Measurements from ENCODE around the gene SLIT2. TPM values are rescaled to one million over a fixed set of nuclear protein-coding genes. Genes with fewer than 3 reads are reported as not detected.

Gene SLIT2
- total RNA-seq, 1 experiment from 2014 or later: 3.8 TPM

DNA sequence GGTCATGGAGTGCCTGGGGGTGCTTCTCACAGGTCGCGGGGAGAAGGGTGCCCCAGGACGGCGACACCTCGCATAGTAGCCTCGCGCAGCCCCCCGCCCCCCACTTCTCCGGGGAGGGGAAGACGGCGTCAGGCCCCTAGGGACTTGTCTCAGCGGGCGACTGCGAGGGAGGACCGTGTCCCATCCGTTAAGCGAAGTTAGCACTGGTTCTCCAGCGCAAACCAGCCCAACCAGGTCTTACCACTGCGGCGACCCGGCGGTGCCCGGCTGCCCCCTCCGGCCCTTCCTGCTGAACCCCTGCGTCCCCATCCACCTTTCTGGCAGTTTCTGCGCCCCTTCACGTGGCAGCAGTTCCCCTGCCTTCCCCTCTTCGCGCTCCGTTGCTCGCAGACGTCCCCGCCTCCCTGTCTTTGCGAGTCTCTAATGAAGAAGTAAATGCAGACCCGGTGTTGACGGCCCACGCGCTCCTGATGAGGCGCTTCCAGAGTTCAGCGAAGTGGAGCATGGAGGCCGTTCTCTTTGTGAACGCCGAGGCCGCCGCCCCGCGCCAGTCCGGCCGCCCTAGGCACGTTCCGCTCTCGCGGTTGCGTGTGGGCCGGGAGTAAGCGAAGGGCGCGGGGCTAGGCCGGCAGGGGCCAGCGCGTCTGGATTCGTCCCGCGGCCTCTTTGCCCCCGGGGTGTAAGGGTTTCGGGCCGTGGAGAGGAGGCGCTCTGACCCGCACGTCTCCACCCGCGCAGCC lies 3.0 kb downstream of the SLIT2 start:
- H3K27ac ChIP-seq (ENCODE audit: low read depth, low read length): no peak overlapping the region
- H3K36me3 ChIP-seq (ENCODE audit: control insufficient read depth in 1 of 2, insufficient read depth in 2 of 2, low read length in 2 of 2): no peaks in the 10 kb centered on the region
- H3K9ac ChIP-seq (ENCODE audit: low read length): no peak overlapping the region
- no peaks in the 10 kb centered on the region for H3K9me3 ChIP-seq (ENCODE audit: control insufficient read depth in 1 of 2, insufficient read depth in 1 of 2, low read depth in 1 of 2, low read length in 2 of 2)
- H3K79me2 ChIP-seq (ENCODE audit: insufficient read depth, low read length): no peaks in the 10 kb centered on the region
- TF ChIP-seq ZNF274 (IDR thresholded peaks at IDR 0.05; ENCODE audit: low read depth, low read length) (no peak), TCF7L2 (IDR thresholded peaks at IDR 0.05; ENCODE audit: borderline replicate concordance, extremely low read depth, insufficient read depth, insufficient read length) (no peak), SP1 (IDR thresholded peaks at IDR 0.05; ENCODE audit: low read depth) (no peak)
- TF ChIP-seq, protein P1, sequence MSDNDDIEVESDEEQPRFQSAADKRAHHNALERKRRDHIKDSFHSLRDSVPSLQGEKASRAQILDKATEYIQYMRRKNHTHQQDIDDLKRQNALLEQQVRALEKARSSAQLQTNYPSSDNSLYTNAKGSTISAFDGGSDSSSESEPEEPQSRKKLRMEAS (IDR thresholded peaks at IDR 0.05): no peak
- H2AFZ ChIP-seq (ENCODE audit: low read depth, low read length, poor library complexity, severe bottlenecking): no peak overlapping the region
- H4K20me1 ChIP-seq (ENCODE audit: insufficient read depth): no peaks in the 10 kb centered on the region
- H3K9me2 ChIP-seq (ENCODE audit: insufficient read depth): no peaks in the 10 kb centered on the region
- intact Hi-C loops (cut with micrococcal nuclease): no loop called here
- CTCF ChIA-PET: no interaction called here
- peaks cover 0 to 12% of the 10 kb centered on the region in 2 experiments; a peak in 1 of 4 replicates for H3K4me1 ChIP-seq (ENCODE audit: control insufficient read depth in 1 of 2, insufficient read depth in 2 of 2, low read length in 2 of 2)
- no peaks in the 10 kb centered on the region for H3K27me3 ChIP-seq (ENCODE audit: insufficient read depth, low read length)
- BruUV-seq (replicated peaks): no TSS peak
- no peak for ATAC-seq
- RAD21 ChIA-PET (ENCODE audit: low non-redundant PET in 1 of 2, low total read pairs in 2 of 2, uncharacterized antibody in 2 of 2, unreplicated experiment in 2 of 2): no interaction called here
- POLR2A ChIA-PET: no interaction called here
- H3K4me3 ChIP-seq (replicated peaks in 1 of 2; ENCODE audit: low read depth in 1 of 2, low read length in 2 of 2): no peak overlapping the region
- no peak for DNase-seq (ENCODE audit: low read depth, low spot score)
- H3K4me2 ChIP-seq (ENCODE audit: low read length): no peak overlapping the region

GRCh38 chr4:20255251-20255586 lies 3.5 kb downstream of the SLIT2 start:
- Histone ChIP-seq H3K79me2 (ENCODE audit: insufficient read depth, low read length) (no peaks in the 10 kb centered on the region), H3K4me3 (replicated peaks in 1 of 2; ENCODE audit: low read depth in 1 of 2, low read length in 2 of 2) (no peak overlapping the region), H3K27ac (ENCODE audit: low read depth, low read length) (no peak overlapping the region), H3K9me2 (ENCODE audit: insufficient read depth) (no peaks in the 10 kb centered on the region), H3K36me3 (ENCODE audit: control insufficient read depth in 1 of 2, insufficient read depth in 2 of 2, low read length in 2 of 2) (no peaks in the 10 kb centered on the region), H3K9ac (ENCODE audit: low read length) (no peak overlapping the region), H2AFZ (ENCODE audit: low read depth, low read length, poor library complexity, severe bottlenecking) (no peak overlapping the region), H4K20me1 (ENCODE audit: insufficient read depth) (no peaks in the 10 kb centered on the region), H3K27me3 (ENCODE audit: insufficient read depth, low read length) (no peaks in the 10 kb centered on the region), H3K9me3 (ENCODE audit: control insufficient read depth in 1 of 2, insufficient read depth in 1 of 2, low read depth in 1 of 2, low read length in 2 of 2) (no peaks in the 10 kb centered on the region), H3K4me1 (ENCODE audit: control insufficient read depth in 1 of 2, insufficient read depth in 2 of 2, low read length in 2 of 2) (peaks cover 0 to 12% of the 10 kb centered on the region in 2 experiments; a peak in 1 of 4 replicates), H3K4me2 (ENCODE audit: low read length) (no peak overlapping the region)
- ATAC-seq (no peak), DNase-seq (ENCODE audit: low read depth, low spot score) (no peak)
- RAD21 ChIA-PET (ENCODE audit: low non-redundant PET in 1 of 2, low total read pairs in 2 of 2, uncharacterized antibody in 2 of 2, unreplicated experiment in 2 of 2): no interaction called here
- CTCF ChIA-PET: no interaction called here
- POLR2A ChIA-PET: no interaction called here
- intact Hi-C loops (cut with micrococcal nuclease): no loop called here
- BruUV-seq (replicated peaks): no TSS peak
- no peak for TF ChIP-seq EZH2phosphoT487 (IDR thresholded peaks at IDR 0.05; ENCODE audit: borderline replicate concordance)
- no peak for TF ChIP-seq ZFX (IDR thresholded peaks at IDR 0.05)
- no peak for TF ChIP-seq EGR1 (IDR thresholded peaks at IDR 0.05; ENCODE audit: low read depth)
- TF ChIP-seq POLR2AphosphoS5 (IDR thresholded peaks at IDR 0.05; ENCODE audit: low read depth, low read length): no peak
- no peak for TF ChIP-seq ELF1 (IDR thresholded peaks at IDR 0.05; ENCODE audit: borderline replicate concordance, low read depth)

Data from HCT116 (cell line).